GM21737 (cell line): ENCODE results near the gene GRAMD1C.

ENCODE experiments used
- ATAC-seq: cut with Tn5 transposase; IDR thresholded peaks from one replicate; pipeline ENCODE4 v1.9.1; 2021; ENCODE audit warnings: mild to moderate bottlenecking, moderate library complexity; ENCODE audit not compliant: unreplicated experiment

Gene GRAMD1C

GRCh38 chr3:113947372-113948014 lies 108.9 kb downstream of the GRAMD1C start, which contains the start of gene ZDHHC23:
ZDHHC23 (plus strand) TSS chr3:113948013; CDS start chr3:113948803, 790 bp downstream.
- peak; percentile 76 for ATAC-seq

- ATAC-seq, result peak; percentile 40
Observed at GRCh38 chr3:113948015-113948917, 109.7 kb downstream of the GRAMD1C start.

GRCh38 chr3:113952921-113953320 lies 114.3 kb downstream of the GRAMD1C start:
- no peak for ATAC-seq

- no peak for ATAC-seq
Observed at GRCh38 chr3:113953677-113954076, 115.1 kb downstream of the GRAMD1C start.

- no peak for ATAC-seq
Observed at GRCh38 chr3:113954091-113954685, 115.6 kb downstream of the GRAMD1C start.

- ATAC-seq, result no peak
Observed at GRCh38 chr3:113963879-113964278, 125.3 kb downstream of the GRAMD1C start.

GRCh38 chr3:113966172-113966571 lies 127.6 kb downstream of the GRAMD1C start:
- ATAC-seq, result no peak

GRCh38 chr3:113968986-113969385 lies 130.4 kb downstream of the GRAMD1C start:
- ATAC-seq, result no peak

GRCh38 chr3:113977822-113978221 lies 139.2 kb downstream of the GRAMD1C start:
- no peak for ATAC-seq

- ATAC-seq, result no peak
Observed at GRCh38 chr3:113979916-113980315, 141.3 kb downstream of the GRAMD1C start.

- no peak for ATAC-seq
Observed at GRCh38 chr3:113981803-113982202, 143.2 kb downstream of the GRAMD1C start.

- ATAC-seq, result no peak
Observed at GRCh38 chr3:113983544-113983943, 145.0 kb downstream of the GRAMD1C start.

- no peak for ATAC-seq
Observed at GRCh38 chr3:113985541-113985940, 147.0 kb downstream of the GRAMD1C start.
